Measurements from ENCODE around the gene ZNF280D. TPM values are rescaled to one million over a fixed set of nuclear protein-coding genes. Genes with fewer than 3 reads are reported as not detected.

Gene ZNF280D
- total RNA-seq, 1 donor from 2014 or later, result 24.0 TPM

GRCh38 chr15:56600380-56600779 is 132.9 kb downstream of the ZNF280D start:
- H3K27ac Mint-ChIP-seq, result no peak overlapping the region
- H3K27me3 Mint-ChIP-seq (ENCODE audit: low read depth), result peaks cover 6% of the 10 kb centered on the region
- no peak overlapping the region for H3K4me3 Mint-ChIP-seq (ENCODE audit: low read depth)
- H3K9me3 Mint-ChIP-seq, result peaks cover 14% of the 10 kb centered on the region
- DNase-seq (ENCODE audit: low spot score), result no peak
- H3K4me1 Mint-ChIP-seq (ENCODE audit: low read depth), result no peaks in the 10 kb centered on the region
- no peaks in the 10 kb centered on the region for H3K36me3 Mint-ChIP-seq (ENCODE audit: low read depth)
- intact Hi-C loops (cut with micrococcal nuclease), result no loop called here

DNA sequence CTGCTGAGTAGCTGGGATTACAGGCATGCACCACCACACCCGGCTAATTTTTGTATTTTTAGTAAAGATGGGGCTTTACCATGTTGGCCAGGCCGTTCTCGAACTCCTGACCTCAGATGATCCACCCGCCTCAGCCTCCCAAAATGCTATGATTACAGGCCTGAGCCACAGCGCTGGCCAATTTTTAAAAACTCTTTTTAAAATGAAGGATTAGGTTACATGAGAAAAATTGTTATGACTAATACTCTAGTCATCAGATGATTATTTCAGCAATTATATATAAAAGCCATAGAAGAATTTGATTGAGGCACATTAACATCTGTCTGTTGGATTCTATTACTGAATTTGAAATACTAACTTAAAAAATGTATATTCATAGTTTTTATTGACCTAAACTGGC is 134.3 kb downstream of the ZNF280D start:
- Mint-ChIP-seq H3K4me1 (ENCODE audit: low read depth) (no peaks in the 10 kb centered on the region), H3K9me3 (peaks cover 14% of the 10 kb centered on the region), H3K27ac (no peak overlapping the region), H3K27me3 (ENCODE audit: low read depth) (peaks cover 16% of the 10 kb centered on the region), H3K36me3 (ENCODE audit: low read depth) (no peaks in the 10 kb centered on the region), H3K4me3 (ENCODE audit: low read depth) (no peak overlapping the region)
- intact Hi-C loops (cut with micrococcal nuclease), result no loop called here
- DNase-seq (ENCODE audit: low spot score), result no peak

DNA sequence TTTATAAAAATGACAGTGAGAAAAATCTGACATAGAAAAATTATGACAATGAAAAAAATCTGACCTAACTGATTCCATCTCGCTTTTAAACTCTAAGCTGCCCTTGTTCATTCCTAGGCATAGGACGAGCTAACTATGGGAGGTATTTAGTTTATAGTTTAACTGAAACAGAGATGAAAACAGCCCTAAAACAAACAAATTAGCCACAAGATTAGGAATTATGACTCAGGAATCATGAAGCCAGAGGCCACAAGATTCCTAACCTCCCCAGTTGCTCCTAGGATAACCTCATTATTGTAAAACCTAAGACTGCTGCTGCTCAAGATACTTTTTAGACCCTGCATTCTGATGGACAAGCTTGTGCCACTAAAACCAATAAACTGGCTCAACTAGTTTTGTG is 145.6 kb downstream of the ZNF280D start:
- H3K27me3 Mint-ChIP-seq (ENCODE audit: low read depth), result peaks cover 2% of the 10 kb centered on the region
- no peak for DNase-seq (ENCODE audit: low spot score)
- H3K27ac Mint-ChIP-seq, result no peak overlapping the region
- intact Hi-C loops (cut with micrococcal nuclease), result no loop called here
- H3K9me3 Mint-ChIP-seq, result peaks cover 38% of the 10 kb centered on the region
- H3K36me3 Mint-ChIP-seq (ENCODE audit: low read depth), result no peaks in the 10 kb centered on the region
- H3K4me3 Mint-ChIP-seq (ENCODE audit: low read depth), result no peak overlapping the region
- H3K4me1 Mint-ChIP-seq (ENCODE audit: low read depth), result no peaks in the 10 kb centered on the region

DNA sequence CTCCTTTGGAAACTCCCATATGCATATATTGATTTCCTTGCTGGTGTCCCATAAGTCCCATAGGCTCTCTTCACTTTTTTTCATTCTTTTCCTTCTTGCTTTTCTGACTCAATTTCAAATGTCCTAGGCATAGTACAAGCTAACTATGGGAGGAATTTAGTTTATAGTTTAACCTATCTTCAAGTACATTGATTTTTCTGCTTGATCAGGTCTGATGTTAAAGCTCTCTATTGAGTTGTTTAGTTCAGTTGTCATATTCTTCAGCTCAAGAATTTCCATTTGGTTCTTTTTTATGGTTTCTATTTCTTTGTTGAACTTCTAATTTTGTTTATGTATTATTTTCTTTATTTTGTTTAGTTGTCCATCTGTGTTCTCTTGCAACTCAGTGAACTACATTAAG is 147.1 kb downstream of the ZNF280D start:
- peaks cover 38% of the 10 kb centered on the region for H3K9me3 Mint-ChIP-seq
- no peaks in the 10 kb centered on the region for H3K4me1 Mint-ChIP-seq (ENCODE audit: low read depth)
- intact Hi-C loops (cut with micrococcal nuclease), result no loop called here
- H3K27me3 Mint-ChIP-seq (ENCODE audit: low read depth), result no peaks in the 10 kb centered on the region
- H3K4me3 Mint-ChIP-seq (ENCODE audit: low read depth), result no peak overlapping the region
- DNase-seq (ENCODE audit: low spot score), result no peak
- no peak overlapping the region for H3K27ac Mint-ChIP-seq
- no peaks in the 10 kb centered on the region for H3K36me3 Mint-ChIP-seq (ENCODE audit: low read depth)

DNA sequence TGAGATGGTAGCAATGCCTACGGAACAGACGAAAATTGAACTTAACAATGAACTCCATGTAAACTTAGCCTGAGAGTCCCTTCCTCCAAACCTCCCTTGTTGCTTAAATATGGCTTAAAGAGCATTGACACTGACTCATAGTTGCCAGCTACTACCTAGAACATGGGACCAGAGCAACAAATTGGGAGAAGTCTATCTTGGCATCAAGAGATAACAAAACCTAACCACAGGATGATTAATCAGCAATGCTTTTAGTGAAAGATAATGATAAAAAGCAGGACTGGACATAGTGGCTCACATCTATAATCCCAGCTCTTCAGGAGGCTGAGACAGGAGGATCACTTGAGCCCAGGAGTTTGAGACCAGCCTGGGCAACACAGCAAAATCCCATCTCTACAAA is 150.5 kb downstream of the ZNF280D start:
- intact Hi-C loops (cut with micrococcal nuclease), result no loop called here
- H3K27me3 Mint-ChIP-seq (ENCODE audit: low read depth), result no peaks in the 10 kb centered on the region
- DNase-seq (ENCODE audit: low spot score), result no peak
- H3K9me3 Mint-ChIP-seq, result peaks cover 29% of the 10 kb centered on the region
- H3K36me3 Mint-ChIP-seq (ENCODE audit: low read depth), result no peaks in the 10 kb centered on the region
- no peak overlapping the region for H3K4me3 Mint-ChIP-seq (ENCODE audit: low read depth)
- H3K27ac Mint-ChIP-seq, result no peak overlapping the region
- H3K4me1 Mint-ChIP-seq (ENCODE audit: low read depth), result no peaks in the 10 kb centered on the region

Other genes with a start within 250 kb of the ZNF280D start
- gene TCF12, start 185.1 kb upstream of the ZNF280D start, total RNA-seq, result 70.7 and 72.8 TPM in 2 replicates